Central memory CD8-positive, alpha-beta T cell (primary cell): ENCODE measurements around the gene SLC34A1.
"Not testable (repeated sequence)": the region's sequence is repeated elsewhere in the genome, so short reads cannot be mapped to it uniquely, and the experiment has no call there.

Experiments used
- ATAC-seq: fragments of 150-1000 bp; cut with Tn5 transposase; replicated peaks from 2 replicates; pipeline ENCODE4 v1.10.0; 2022; ENCODE audit warnings: mild to moderate bottlenecking, moderate FRiP score, moderate number of reproducible peaks; ENCODE audit not compliant: poor library complexity, severe bottlenecking; ENCODE audit errors: extremely low read depth
- DNase-seq, 2 donors: peaks; one replicate each; pipeline ENCODE4 v3.0.0; 2021; ENCODE audit warnings: low spot score in 2 of 2
- H3K27ac Mint-ChIP-seq: one replicate; pipeline ENCODE4 v1.8.0; 2022; ENCODE audit warnings: low read depth, mild to moderate bottlenecking, moderate library complexity, mixed read lengths
- H3K27me3 Mint-ChIP-seq: one replicate; pipeline ENCODE4 v1.8.0; 2022; ENCODE audit warnings: mixed read lengths
- H3K36me3 Mint-ChIP-seq: one replicate; pipeline ENCODE4 v1.8.0; 2022; ENCODE audit warnings: mild to moderate bottlenecking, moderate library complexity, mixed read lengths; ENCODE audit not compliant: insufficient read depth
- H3K4me1 Mint-ChIP-seq: one replicate; pipeline ENCODE4 v1.8.0; 2022; ENCODE audit warnings: mixed read lengths
- H3K4me3 Mint-ChIP-seq: one replicate; pipeline ENCODE4 v1.8.0; 2022; ENCODE audit warnings: mild to moderate bottlenecking, moderate library complexity, mixed read lengths
- H3K9me3 Mint-ChIP-seq: one replicate; pipeline ENCODE4 v1.8.0; 2022; ENCODE audit warnings: mixed read lengths

The SLC34A1 gene

DNA sequence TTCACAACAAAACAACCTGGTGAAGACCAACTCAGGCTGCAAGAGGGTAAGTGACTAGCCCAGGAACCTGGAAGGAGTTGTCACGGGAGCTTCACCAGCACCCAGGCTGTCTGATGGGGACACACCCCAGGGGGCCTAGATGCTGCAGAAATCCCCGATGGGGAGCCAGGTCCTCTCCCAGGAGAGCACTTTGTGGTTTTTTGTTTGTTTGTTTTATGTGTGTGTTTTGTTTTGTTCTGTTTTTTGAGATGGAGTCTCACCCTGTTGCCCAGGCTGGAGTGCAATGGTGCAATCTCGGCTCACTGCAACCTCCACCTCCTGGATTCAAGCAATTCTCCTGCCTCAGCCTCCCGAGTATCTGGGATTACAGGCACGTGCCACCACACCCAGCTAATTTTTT, 8.7 kb upstream of the SLC34A1 start:
- not testable (repeated sequence) for H3K4me3 Mint-ChIP-seq, H3K27ac Mint-ChIP-seq, DNase-seq, ATAC-seq, H3K9me3 Mint-ChIP-seq, H3K27me3 Mint-ChIP-seq
- H3K4me1 Mint-ChIP-seq: peaks cover 48% of the 10 kb centered on the region
- H3K36me3 Mint-ChIP-seq: peaks cover 11% of the 10 kb centered on the region

GRCh38 chr5:177376107-177376506, 8.1 kb upstream of the SLC34A1 start:
- ATAC-seq: no peak
- H3K9me3 Mint-ChIP-seq: no peaks in the 10 kb centered on the region
- H3K4me3 Mint-ChIP-seq: no peak overlapping the region
- no peaks in the 10 kb centered on the region for H3K27me3 Mint-ChIP-seq
- H3K36me3 Mint-ChIP-seq: peaks cover 11% of the 10 kb centered on the region
- no peak overlapping the region for H3K27ac Mint-ChIP-seq
- DNase-seq: no peak
- peaks cover 48% of the 10 kb centered on the region for H3K4me1 Mint-ChIP-seq

GRCh38 chr5:177377851-177378776, 6.1 kb upstream of the SLC34A1 start:
- Mint-ChIP-seq H3K36me3 (peaks cover 5% of the 10 kb centered on the region), H3K9me3 (no peaks in the 10 kb centered on the region), H3K27me3 (no peaks in the 10 kb centered on the region), H3K4me1 (peaks cover 33% of the 10 kb centered on the region), H3K4me3 (no peak overlapping the region), H3K27ac (no peak overlapping the region)
- ATAC-seq (no peak), DNase-seq (no peak)

DNA sequence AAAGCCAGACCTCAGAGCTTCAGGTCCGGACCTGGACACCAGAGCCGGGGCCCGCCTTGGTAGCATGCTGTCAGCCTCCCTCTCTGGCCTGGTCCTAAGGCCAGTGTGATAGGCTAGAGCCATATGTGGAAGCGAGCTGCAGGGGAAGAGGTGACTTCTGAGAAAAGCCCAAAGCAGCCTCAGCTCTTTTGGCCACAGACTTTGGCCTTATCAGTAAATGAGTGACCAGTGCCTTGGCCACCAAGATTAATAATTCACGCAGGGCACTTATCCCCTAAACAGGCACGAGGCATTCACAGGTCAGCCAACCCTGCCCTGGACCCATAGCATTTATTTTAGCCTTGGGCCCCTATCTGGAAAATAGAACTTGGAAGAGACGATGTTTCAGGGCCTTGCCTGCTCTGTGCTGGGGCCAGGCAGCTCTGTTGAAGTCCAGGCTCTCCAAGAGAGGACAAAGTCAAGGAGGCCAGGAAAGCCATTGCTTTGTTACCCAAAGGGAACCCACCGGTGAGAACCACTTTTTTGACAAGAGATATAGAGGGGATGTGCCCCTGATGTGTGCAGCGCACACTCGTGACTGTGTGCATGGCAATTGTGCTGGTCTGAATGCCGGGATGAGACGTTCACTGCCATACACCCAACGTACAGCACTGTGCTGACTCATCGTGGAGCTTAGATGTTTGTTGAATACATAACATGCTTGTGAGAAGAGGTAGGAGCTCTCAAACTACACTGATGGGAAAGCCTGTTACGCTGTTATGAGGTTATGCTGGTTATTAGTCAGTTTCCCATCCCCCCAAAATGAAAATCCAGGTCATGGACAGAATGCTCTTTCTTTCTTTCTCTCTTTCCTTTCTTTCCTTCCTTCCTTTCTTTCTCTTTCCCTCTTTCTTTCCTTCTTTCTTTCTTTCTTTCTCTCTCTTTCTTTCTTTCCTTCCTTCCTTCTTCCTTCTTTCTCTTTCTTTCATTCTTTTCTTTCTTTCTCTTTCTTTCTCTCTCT, 5.0 kb upstream of the SLC34A1 start:
- no peaks in the 10 kb centered on the region for H3K9me3 Mint-ChIP-seq
- no peak overlapping the region for H3K4me3 Mint-ChIP-seq
- ATAC-seq (no peak), DNase-seq (no peak)
- H3K27me3 Mint-ChIP-seq: no peaks in the 10 kb centered on the region
- peaks cover 2% of the 10 kb centered on the region for H3K36me3 Mint-ChIP-seq
- no peak overlapping the region for H3K27ac Mint-ChIP-seq
- H3K4me1 Mint-ChIP-seq: peaks cover 30% of the 10 kb centered on the region

DNA sequence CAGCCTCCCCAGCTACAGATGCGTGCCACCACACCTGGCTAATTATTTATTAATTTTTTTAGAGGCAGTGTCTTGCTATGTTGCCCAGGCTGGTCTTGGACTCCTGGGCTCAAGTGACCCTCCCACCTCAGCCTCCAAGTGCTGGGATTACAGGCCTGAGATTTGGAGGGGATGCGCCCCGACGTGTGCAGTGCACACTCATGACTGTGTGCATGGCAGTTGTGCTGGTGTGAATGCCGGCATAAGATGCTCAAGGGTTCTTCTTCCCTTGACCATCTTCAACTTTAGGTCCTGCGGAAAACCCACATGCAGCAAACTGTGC, 3.5 kb upstream of the SLC34A1 start:
- Mint-ChIP-seq H3K27me3 (no peaks in the 10 kb centered on the region), H3K36me3 (no peaks in the 10 kb centered on the region), H3K27ac (no peak overlapping the region), H3K9me3 (no peaks in the 10 kb centered on the region), H3K4me3 (no peak overlapping the region), H3K4me1 (peaks cover 31% of the 10 kb centered on the region)
- ATAC-seq: no peak
- no peak for DNase-seq

DNA sequence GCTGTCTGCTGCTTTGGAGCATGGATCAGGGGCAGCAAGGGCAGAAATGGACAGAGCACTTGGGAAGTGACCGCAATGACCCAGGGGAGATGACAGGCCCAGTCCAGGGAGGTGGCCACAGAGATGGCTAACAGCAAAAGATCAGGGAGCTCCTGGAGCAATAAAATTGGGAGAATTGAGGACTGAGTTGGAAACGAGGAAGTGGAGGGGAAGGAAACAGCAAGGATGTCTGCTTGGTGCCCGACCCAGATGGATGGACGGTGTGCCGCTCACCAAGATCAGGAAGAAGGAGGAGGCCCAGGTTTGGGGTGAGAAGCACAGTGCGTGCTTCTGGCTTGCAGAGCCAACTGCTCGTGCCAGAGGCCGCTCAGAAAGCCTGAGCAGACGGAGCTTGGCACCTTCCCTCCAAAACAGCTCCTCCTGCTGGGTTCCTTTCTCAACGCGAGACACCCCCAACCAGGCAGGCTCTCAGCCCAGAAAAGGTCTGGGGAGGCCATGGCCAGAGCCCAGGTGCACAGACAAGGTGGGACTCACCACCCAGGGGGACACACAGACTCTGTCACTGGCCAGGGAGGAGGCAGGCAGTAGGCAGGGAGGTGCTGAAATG, 1.7 kb upstream of the SLC34A1 start:
- ATAC-seq (no peak), DNase-seq (no peak)
- Mint-ChIP-seq H3K9me3 (no peaks in the 10 kb centered on the region), H3K27me3 (no peaks in the 10 kb centered on the region), H3K4me3 (no peak overlapping the region), H3K4me1 (peaks cover 31% of the 10 kb centered on the region), H3K36me3 (no peaks in the 10 kb centered on the region), H3K27ac (no peak overlapping the region)

DNA sequence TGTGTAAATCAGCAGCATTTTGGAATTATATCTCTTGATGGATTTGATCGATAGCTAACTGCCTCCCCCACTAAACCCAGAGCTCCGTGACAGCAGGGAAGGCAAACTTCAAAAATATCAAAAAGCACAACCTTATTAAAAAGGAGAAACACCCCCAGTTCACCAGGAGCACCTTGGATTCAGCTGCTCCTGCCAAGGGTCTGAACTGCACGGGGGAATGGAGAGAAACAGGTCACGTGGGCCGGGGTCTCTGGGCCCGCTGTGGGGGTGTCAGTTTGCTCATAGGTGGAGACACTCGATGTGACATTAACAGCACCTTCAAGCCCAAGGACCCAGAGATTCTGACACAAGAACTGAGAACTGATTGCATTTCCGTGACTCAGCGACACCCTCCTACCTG, 1.1 kb upstream of the SLC34A1 start:
- Mint-ChIP-seq H3K27ac (no peak overlapping the region), H3K4me3 (no peak overlapping the region)

DNA sequence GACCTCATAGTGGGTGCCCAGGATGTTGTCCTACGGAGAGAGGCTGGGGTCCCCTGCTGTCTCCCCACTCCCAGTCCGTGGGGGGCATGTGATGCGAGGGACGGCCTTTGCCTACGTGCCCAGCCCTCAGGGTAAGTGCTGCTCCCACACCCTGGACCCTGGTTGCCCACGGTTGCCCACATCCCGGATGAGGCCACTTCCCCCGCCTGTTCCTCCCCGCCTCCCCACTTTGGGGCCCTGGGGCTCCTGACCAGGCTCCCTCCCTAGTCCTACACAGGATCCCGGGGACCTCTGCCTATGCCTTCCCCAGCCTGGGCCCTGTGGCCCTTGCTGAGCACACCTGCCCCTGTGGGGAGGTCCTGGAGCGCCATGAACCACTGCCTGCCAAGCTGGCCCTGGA, 1.5 kb downstream of the SLC34A1 start:
- Mint-ChIP-seq H3K27me3 (no peaks in the 10 kb centered on the region), H3K36me3 (no peaks in the 10 kb centered on the region), H3K4me1 (peaks cover 48% of the 10 kb centered on the region), H3K27ac (no peak overlapping the region), H3K9me3 (no peaks in the 10 kb centered on the region), H3K4me3 (peak overlapping the region; percentile 4)
- no peak for DNase-seq
- no peak for ATAC-seq

More for the DNA sequence above, 1.1 kb upstream of the SLC34A1 start:
- no peak for DNase-seq
- ATAC-seq: no peak
- Mint-ChIP-seq H3K9me3 (no peaks in the 10 kb centered on the region), H3K27me3 (no peaks in the 10 kb centered on the region), H3K36me3 (no peaks in the 10 kb centered on the region), H3K4me1 (peaks cover 34% of the 10 kb centered on the region)

- Mint-ChIP-seq H3K9me3 (no peaks in the 10 kb centered on the region), H3K4me1 (peaks cover 57% of the 10 kb centered on the region)
- no peak for ATAC-seq
These were observed 2.3 kb downstream of the SLC34A1 start for GRCh38 chr5:177386542-177386941.

DNA sequence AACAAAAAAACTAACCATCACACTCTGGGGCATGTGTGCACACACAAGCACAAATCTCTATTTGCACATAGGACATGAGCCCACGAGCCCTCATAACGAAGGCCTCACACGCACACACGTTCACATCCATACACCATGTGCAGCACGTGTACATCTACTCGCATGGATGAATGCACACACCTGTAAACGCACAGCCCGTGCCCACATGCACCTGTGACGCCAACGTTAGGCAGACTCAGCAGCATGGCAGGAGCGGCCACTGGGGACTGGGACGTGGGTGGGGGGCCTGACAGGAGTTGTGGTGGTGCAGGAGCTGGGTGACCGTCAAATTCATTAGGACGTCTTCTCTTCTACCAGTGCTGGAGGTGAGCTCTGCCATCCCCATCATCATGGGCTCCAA, 3.2 kb downstream of the SLC34A1 start:
- Mint-ChIP-seq H3K27me3 (no peaks in the 10 kb centered on the region), H3K36me3 (no peaks in the 10 kb centered on the region), H3K4me3 (no peak overlapping the region), H3K4me1 (peaks cover 54% of the 10 kb centered on the region), H3K27ac (no peak overlapping the region), H3K9me3 (no peaks in the 10 kb centered on the region)
- DNase-seq: no peak
- ATAC-seq: no peak

More at GRCh38 chr5:177386542-177386941, 2.3 kb downstream of the SLC34A1 start:
- no peaks in the 10 kb centered on the region for H3K27me3 Mint-ChIP-seq
- H3K4me3 Mint-ChIP-seq: no peak overlapping the region
- no peaks in the 10 kb centered on the region for H3K36me3 Mint-ChIP-seq
- no peak for DNase-seq
- no peak overlapping the region for H3K27ac Mint-ChIP-seq

GRCh38 chr5:177388521-177389052, 4.4 kb downstream of the SLC34A1 start:
- Mint-ChIP-seq H3K9me3 (no peaks in the 10 kb centered on the region), H3K36me3 (no peaks in the 10 kb centered on the region), H3K4me3 (peak overlapping the region; percentile 59), H3K27ac (peak overlapping the region; percentile 93), H3K4me1 (peaks cover 51% of the 10 kb centered on the region), H3K27me3 (no peaks in the 10 kb centered on the region)
- DNase-seq (no peak), ATAC-seq (no peak)
